HG02571 (cell line): ENCODE results near the gene PDSS1.

Experiments
- ATAC-seq: cut with Tn5 transposase; IDR thresholded peaks from one replicate; pipeline ENCODE4 v1.9.1; 2021; ENCODE audit warnings: mild to moderate bottlenecking, moderate library complexity; ENCODE audit not compliant: unreplicated experiment

PDSS1 gene

GRCh38 chr10:26792758-26793495 is 95.4 kb downstream of the PDSS1 start:
- no peak for ATAC-seq
